ENCODE measurements around the gene CASP10.

DNA sequence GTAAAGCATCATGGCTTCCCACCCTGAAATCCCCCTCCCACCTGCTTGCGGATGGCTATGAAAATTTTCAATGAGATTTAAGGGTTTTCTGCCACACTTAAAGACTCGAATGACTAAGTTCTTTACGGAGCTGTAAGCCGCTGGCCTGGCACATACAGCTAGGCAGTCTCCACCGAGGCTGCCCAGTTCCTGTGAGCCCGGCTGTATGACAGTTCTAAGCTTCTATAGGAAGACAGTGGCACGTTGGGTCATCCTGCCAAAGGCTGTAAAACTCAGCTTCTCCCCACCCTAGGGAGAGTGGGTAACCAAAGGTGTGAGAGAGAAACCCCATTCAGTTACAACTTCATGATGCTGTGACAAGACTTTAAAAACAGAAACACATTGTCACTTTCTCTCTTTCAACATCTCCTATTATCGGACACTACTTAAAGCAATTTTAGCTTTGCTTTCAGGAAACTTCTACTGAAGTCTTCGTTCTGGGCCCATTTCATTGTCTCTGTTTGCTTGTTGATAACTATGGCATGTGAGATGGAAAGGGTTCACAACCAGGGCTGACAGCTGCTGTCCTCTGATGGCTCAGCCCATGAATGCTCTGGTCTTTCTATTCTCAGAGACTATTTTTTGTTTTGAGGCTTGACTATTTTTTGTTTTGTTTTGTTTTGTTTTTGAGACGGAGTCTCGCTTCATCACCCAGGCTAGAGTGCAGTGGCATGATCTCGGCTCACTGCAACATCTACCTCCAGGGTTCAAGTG, 84.5 kb downstream of the CASP10 start:
- no peak for TF ChIP-seq CTCF (conservative IDR thresholded peaks at IDR 0.05; ENCODE audit: low read depth, low read length)
- TF ChIP-seq EZH2 (IDR thresholded peaks at IDR 0.05; ENCODE audit: borderline replicate concordance, low read depth, low read length, poor library complexity, severe bottlenecking), result no peak

Measured in A673 (cell line).